ENCODE results near the gene UBE2E2. TPM values are rescaled to one million over a fixed set of nuclear protein-coding genes. Genes with fewer than 3 reads are reported as not detected.

The UBE2E2 gene
- total RNA-seq, 1 donor from 2014 or later, result 42.4 TPM

GRCh38 chr3:23303601-23304217, 100.6 kb downstream of the UBE2E2 start:
- H3K27ac Mint-ChIP-seq (ENCODE audit: unreplicated experiment), result no peak overlapping the region
- H3K27me3 Mint-ChIP-seq (ENCODE audit: unreplicated experiment), result no peaks in the 10 kb centered on the region
- DNase-seq (ENCODE audit: extremely low spot score, unreplicated experiment), result no peak
- H3K9me3 Mint-ChIP-seq (ENCODE audit: unreplicated experiment), result peaks cover 9% of the 10 kb centered on the region
- H3K36me3 Mint-ChIP-seq (ENCODE audit: unreplicated experiment), result peaks cover 3% of the 10 kb centered on the region
- H3K4me1 Mint-ChIP-seq (ENCODE audit: unreplicated experiment), result peaks cover 40% of the 10 kb centered on the region
- no peak overlapping the region for H3K4me3 Mint-ChIP-seq (ENCODE audit: unreplicated experiment)
- TF ChIP-seq CTCF (IDR thresholded peaks at IDR 0.05), result no peak

- Mint-ChIP-seq H3K4me1 (ENCODE audit: unreplicated experiment) (peaks cover 41% of the 10 kb centered on the region), H3K27ac (ENCODE audit: unreplicated experiment) (no peak overlapping the region), H3K4me3 (ENCODE audit: unreplicated experiment) (no peak overlapping the region), H3K36me3 (ENCODE audit: unreplicated experiment) (peaks cover 5% of the 10 kb centered on the region), H3K27me3 (ENCODE audit: unreplicated experiment) (no peaks in the 10 kb centered on the region), H3K9me3 (ENCODE audit: unreplicated experiment) (peaks cover 5% of the 10 kb centered on the region)
- no peak for DNase-seq (ENCODE audit: extremely low spot score, unreplicated experiment)
- TF ChIP-seq CTCF (IDR thresholded peaks at IDR 0.05), result no peak
Measured at GRCh38 chr3:23304424-23304823, 101.3 kb downstream of the UBE2E2 start.

- no peak for TF ChIP-seq CTCF (IDR thresholded peaks at IDR 0.05)
- H3K9me3 Mint-ChIP-seq (ENCODE audit: unreplicated experiment), result no peaks in the 10 kb centered on the region
- H3K27ac Mint-ChIP-seq (ENCODE audit: unreplicated experiment), result no peak overlapping the region
- H3K27me3 Mint-ChIP-seq (ENCODE audit: unreplicated experiment), result no peaks in the 10 kb centered on the region
- H3K4me1 Mint-ChIP-seq (ENCODE audit: unreplicated experiment), result peaks cover 39% of the 10 kb centered on the region
- peaks cover 7% of the 10 kb centered on the region for H3K36me3 Mint-ChIP-seq (ENCODE audit: unreplicated experiment)
- no peak for DNase-seq (ENCODE audit: extremely low spot score, unreplicated experiment)
- no peak overlapping the region for H3K4me3 Mint-ChIP-seq (ENCODE audit: unreplicated experiment)
Measured at GRCh38 chr3:23308986-23309625, 106.0 kb downstream of the UBE2E2 start.

DNA sequence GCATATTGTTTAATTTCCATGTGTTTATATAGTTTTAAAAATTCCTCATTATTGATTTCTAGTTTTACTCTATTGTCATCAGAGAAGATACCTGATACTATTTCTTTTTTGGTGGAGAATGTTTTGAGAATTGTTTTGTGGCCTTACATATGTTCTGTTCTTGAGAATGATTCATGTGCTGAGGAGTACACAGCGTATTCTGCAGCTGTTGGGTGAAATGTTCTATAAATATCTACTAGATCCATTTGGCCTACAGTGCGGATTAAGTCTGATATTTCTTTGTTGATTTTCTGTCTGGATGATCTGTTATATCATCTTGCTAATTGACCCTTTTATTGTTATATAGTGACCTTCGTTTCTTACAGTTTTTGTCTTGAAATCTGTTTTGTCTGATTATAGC, 109.7 kb downstream of the UBE2E2 start:
- H3K4me1 Mint-ChIP-seq (ENCODE audit: unreplicated experiment), result peaks cover 27% of the 10 kb centered on the region
- DNase-seq (ENCODE audit: extremely low spot score, unreplicated experiment), result no peak
- H3K27ac Mint-ChIP-seq (ENCODE audit: unreplicated experiment), result peak overlapping the region; percentile 63
- peaks cover 7% of the 10 kb centered on the region for H3K36me3 Mint-ChIP-seq (ENCODE audit: unreplicated experiment)
- H3K4me3 Mint-ChIP-seq (ENCODE audit: unreplicated experiment), result no peak overlapping the region
- no peak for TF ChIP-seq CTCF (IDR thresholded peaks at IDR 0.05)
- no peaks in the 10 kb centered on the region for H3K27me3 Mint-ChIP-seq (ENCODE audit: unreplicated experiment)
- no peaks in the 10 kb centered on the region for H3K9me3 Mint-ChIP-seq (ENCODE audit: unreplicated experiment)

GRCh38 chr3:23314981-23315762, 112.0 kb downstream of the UBE2E2 start:
- Mint-ChIP-seq H3K36me3 (ENCODE audit: unreplicated experiment) (peaks cover 4% of the 10 kb centered on the region), H3K9me3 (ENCODE audit: unreplicated experiment) (no peaks in the 10 kb centered on the region), H3K27me3 (ENCODE audit: unreplicated experiment) (no peaks in the 10 kb centered on the region), H3K4me3 (ENCODE audit: unreplicated experiment) (no peak overlapping the region), H3K27ac (ENCODE audit: unreplicated experiment) (no peak overlapping the region), H3K4me1 (ENCODE audit: unreplicated experiment) (peaks cover 27% of the 10 kb centered on the region)
- no peak for DNase-seq (ENCODE audit: extremely low spot score, unreplicated experiment)
- TF ChIP-seq CTCF (IDR thresholded peaks at IDR 0.05), result no peak
